IPS-18c (cell line): ENCODE measurements around the gene MYDGF.
A peak's percentile ranks its signal among the peaks of the same experiment; 100 is the strongest.
"Not testable (repeated sequence)": the region's sequence is repeated elsewhere in the genome, so short reads cannot be mapped to it uniquely, and the experiment has no call there.

Experiments used
- H3K4me3 ChIP-seq: 2 replicates; pipeline ENCODE4 v1.7.0; 2013; ENCODE audit warnings: low read depth, mild to moderate bottlenecking, low read length, moderate library complexity; ENCODE audit not compliant: insufficient read depth
- H3K9me3 ChIP-seq: one replicate; pipeline ENCODE4 v1.6.1; 2013; ENCODE audit warnings: mild to moderate bottlenecking, low read length, moderate library complexity; ENCODE audit not compliant: control insufficient read depth, insufficient read depth

The MYDGF gene

GRCh38 chr19:4669723-4670480, at the start of gene MYDGF:
Gene MYDGF, minus strand, starts transcription at chr19:4670342. Its CDS starts 8 bp downstream, at chr19:4670334.
- H3K4me3 ChIP-seq, result peak within 1 kb of the TSS; percentile 87
- no peaks in the 10 kb centered on the region for H3K9me3 ChIP-seq

DNA sequence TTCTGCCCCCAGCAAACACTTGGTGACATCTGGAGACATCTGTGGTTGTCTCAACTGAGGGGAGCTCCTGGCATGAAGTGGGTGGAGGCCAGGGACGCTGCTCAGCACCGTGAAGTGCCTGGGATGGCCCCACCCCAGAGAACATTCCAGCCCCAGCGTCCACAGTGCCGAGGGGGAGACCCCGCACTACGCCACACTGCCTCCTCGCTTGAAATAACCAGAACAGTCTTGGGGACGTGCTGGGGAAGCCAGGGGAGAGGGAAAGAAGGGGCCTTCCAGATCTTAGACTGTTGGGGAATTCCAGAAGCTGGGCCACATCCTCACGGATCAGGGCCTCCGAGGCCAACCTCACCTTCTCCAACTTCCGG, 49.3 kb upstream of the MYDGF start:
- Histone ChIP-seq H3K9me3 (no peaks in the 10 kb centered on the region), H3K4me3 (no peak overlapping the region)

GRCh38 chr19:4717966-4718701, 48.0 kb upstream of the MYDGF start:
- no peaks in the 10 kb centered on the region for H3K9me3 ChIP-seq
- H3K4me3 ChIP-seq, result no peak overlapping the region

GRCh38 chr19:4717191-4717965, 47.2 kb upstream of the MYDGF start:
- Histone ChIP-seq H3K4me3 (no peak overlapping the region), H3K9me3 (no peaks in the 10 kb centered on the region)

GRCh38 chr19:4715529-4716221, 45.5 kb upstream of the MYDGF start:
- no peak overlapping the region for H3K4me3 ChIP-seq
- no peaks in the 10 kb centered on the region for H3K9me3 ChIP-seq

DNA sequence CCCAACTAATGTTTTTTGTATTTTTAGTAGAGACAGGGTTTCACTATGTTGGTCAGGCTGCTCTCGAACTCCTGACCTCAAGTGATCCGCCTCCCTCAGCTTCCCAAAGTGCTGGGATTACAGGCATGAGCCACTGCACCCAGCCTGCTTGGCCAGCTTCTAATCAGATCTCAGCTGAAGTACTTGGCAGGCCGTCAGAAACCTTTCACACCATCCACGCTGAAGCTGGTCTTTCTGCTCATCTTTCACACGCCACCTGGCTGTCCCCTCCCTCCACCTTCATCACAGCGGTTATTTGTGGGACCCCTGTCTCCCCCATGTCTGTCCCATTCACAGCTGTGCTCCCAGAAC, 45.0 kb upstream of the MYDGF start:
- H3K9me3 ChIP-seq, result not testable (repeated sequence)

DNA sequence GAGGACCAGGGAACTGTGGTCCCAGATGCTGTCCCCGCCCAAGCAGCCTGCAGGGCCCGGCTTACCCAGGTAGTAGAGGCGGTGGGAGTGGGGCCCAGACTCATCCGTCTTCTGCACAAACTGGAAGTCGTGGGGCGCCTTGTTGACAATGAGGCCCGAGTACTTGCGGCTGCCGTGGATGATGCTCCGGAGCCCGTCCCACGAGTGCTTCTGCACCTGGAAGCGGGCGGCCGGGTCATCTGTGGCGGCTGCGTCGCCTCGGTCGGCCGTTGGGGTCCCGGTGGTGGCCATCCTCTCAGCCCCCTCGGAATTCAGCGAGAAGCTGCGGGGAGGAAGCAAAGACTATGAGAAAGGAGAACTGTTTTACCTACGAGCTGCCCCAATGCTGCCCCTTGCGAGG, 43.9 kb upstream of the MYDGF start:
- Histone ChIP-seq H3K4me3 (no peak overlapping the region), H3K9me3 (no peaks in the 10 kb centered on the region)

More for the DNA sequence above, 45.0 kb upstream of the MYDGF start:
- not testable (repeated sequence) for H3K4me3 ChIP-seq

DNA sequence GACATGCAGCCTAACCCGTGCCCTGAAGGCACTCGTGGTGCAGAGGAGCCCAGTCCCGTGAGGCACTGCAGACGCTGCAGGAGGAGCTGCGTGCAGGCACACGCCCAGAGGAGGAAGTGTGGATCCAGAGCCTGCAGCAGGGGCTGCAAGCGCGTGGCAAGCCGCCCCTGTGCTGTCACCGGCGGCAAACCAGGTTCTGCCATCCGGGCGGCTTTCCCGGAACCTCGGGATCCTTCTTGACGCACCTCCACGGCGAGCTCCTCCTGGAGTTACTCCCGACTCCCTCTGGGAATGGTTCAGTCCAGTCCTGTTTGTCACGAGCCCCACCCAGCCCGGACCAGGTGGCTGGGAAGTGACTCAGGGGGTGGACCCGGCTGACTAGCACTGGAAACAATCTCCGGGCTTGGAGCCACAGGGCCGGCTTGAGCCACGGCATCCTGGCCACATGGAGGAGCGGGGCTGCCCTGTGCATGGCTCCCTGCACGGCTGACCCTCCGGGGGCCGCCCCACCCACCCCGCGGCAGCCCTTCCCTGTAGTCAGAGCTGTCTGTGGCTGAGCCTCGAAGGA, 43.3 kb upstream of the MYDGF start:
- Histone ChIP-seq H3K9me3 (no peaks in the 10 kb centered on the region), H3K4me3 (no peak overlapping the region)

- H3K9me3 ChIP-seq, result no peaks in the 10 kb centered on the region
- H3K4me3 ChIP-seq, result no peak overlapping the region
These were observed 42.6 kb upstream of the MYDGF start for GRCh38 chr19:4712771-4713170.

DNA sequence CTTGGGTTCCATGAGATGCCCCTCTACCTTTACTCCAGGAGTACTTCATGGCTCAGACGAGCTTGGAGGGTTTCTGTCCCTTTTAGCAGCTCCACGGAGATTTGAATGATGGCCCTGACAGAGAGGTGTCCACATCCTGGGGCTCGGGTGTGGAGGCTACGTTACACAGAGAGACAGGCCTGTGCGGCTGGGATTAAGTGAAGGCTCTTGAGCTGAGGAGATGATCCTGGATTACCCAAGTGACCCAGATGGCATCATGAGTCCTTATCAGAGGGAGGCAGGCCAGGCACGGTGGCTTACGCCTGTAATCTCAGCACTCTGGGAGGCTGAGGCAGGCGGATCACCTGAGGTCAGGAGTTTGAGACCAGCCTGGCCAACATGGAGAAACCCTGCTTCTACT, 41.1 kb upstream of the MYDGF start:
- H3K9me3 ChIP-seq, result no peaks in the 10 kb centered on the region
- no peak overlapping the region for H3K4me3 ChIP-seq

DNA sequence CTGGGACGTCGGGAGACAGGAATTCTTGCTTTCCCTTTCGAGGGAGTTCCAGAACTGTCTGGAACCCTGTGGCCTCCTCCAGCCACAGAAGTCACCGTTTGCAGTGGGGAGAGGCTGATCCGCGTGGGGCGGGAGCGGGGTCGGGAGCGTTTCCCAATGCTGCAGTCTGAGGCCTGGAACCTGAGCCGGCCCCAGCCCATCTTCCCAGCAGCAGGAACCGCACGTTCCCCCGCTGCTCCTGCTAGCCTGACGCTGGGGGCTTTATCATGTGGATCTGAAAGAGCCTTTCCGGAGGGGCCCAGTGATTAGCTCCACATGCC, 40.1 kb upstream of the MYDGF start:
- H3K9me3 ChIP-seq, result no peaks in the 10 kb centered on the region
- no peak overlapping the region for H3K4me3 ChIP-seq

DNA sequence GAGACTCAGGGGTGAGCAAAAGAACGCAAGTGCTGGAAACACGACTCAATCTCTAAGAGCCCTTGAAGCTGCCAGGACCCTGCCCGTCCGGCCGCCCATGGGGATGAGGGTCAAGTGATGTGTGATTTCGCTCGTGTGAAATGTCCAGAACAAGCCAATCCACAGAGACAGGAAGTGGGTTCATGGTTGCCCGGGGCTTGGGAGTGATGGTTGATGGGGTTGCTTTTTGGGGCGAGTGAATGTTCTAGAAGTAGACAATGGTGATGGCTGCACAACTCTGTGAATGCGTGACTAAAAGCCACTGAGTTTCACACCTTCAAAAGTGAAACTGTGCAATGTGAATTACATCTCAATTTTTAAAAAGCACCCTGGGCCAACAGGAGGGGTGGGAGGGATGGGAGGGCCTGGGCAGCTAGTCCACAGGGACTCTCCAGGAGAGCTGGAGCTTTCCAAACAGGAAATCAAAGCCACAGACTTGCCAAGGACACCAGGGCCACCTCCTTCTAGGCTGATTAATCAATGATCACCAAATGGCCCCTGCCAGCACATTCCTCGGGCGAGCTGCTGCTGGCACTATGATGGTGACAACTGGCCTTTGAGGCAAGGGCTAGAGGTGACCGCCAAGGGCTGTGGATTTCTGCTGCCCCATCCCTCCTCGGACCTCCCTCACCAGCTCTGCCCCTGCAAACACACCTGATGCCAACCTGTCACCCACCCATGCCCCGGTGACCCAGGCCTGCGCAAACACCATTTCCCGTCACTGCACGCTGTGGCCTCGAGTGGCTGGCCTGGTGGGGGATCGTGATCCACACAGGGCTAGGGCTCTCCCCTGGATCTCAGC, 39.5 kb upstream of the MYDGF start:
- Histone ChIP-seq H3K9me3 (no peaks in the 10 kb centered on the region), H3K4me3 (no peak overlapping the region)

- Histone ChIP-seq H3K4me3 (no peak overlapping the region), H3K9me3 (no peaks in the 10 kb centered on the region)
These were observed 38.0 kb upstream of the MYDGF start for GRCh38 chr19:4707956-4708650.

- H3K4me3 ChIP-seq, result no peak overlapping the region
- no peaks in the 10 kb centered on the region for H3K9me3 ChIP-seq
These were observed 37.2 kb upstream of the MYDGF start for GRCh38 chr19:4707322-4707721.

- no peak overlapping the region for H3K4me3 ChIP-seq
- H3K9me3 ChIP-seq, result no peaks in the 10 kb centered on the region
These were observed 35.4 kb upstream of the MYDGF start for GRCh38 chr19:4705413-4706131.

DNA sequence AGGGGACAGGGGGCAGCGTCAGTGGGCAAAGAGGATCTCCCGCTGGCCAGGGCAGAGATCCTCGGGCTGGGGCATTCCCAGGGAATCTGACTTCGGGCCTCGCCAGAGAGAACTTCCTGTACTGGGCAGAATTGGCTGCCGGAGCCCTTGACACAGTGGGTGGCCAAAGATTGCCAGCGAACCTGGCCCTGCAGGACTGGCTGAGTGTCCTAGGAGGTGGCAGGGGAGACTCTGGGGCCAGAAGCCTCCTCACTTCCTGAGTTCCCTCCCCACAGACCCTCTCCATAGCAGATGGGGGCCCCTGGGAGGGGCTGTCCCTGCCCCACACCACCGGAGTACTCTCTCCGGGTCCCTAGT, 34.2 kb upstream of the MYDGF start:
- no peak overlapping the region for H3K4me3 ChIP-seq
- H3K9me3 ChIP-seq, result no peaks in the 10 kb centered on the region
